Right lobe of liver (tissue), 6 donors: ENCODE measurements around the gene SUPT16H. TPM values are rescaled to one million over a fixed set of nuclear protein-coding genes. Genes with fewer than 3 reads are reported as not detected.
"Not testable (repeated sequence)": the region's sequence is repeated elsewhere in the genome, so short reads cannot be mapped to it uniquely, and the experiment has no call there.

Experiments used
- ATAC-seq, 4 donors: fragments of 200-7000 bp; cut with Tn5 transposase; one replicate each; pipeline ENCODE4 v1.9.1; 2020; ENCODE audit warnings: mild to moderate bottlenecking in 4 of 4, moderate library complexity in 4 of 4
- DNase-seq, 3 donors: peaks; one replicate each; pipeline ENCODE4 v3.0.0-alpha.2; 2020
- H3K27ac ChIP-seq, 3 donors: fragments of 200-600 bp; one replicate each; pipeline ENCODE4 v1.8.0; 2022
- H3K27me3 ChIP-seq, 2 donors: fragments of 200-600 bp; one replicate each; pipeline ENCODE4 v1.8.0; 2022
- H3K36me3 ChIP-seq, 4 donors: fragments of 200-600 bp; sonication (generic) in 1 of 4; one replicate each; pipeline versions ENCODE4 v1.5.1 to v1.8.0; 2017 to 2022; ENCODE audit warnings: control low read depth in 1 of 4
- H3K4me1 ChIP-seq, 4 donors: fragments of 200-600 bp; sonication (generic) in 1 of 4; one replicate each; pipeline versions ENCODE4 v1.5.1 to v1.8.0; 2017 to 2022; ENCODE audit warnings: control low read depth in 1 of 4
- H3K4me3 ChIP-seq, 3 donors: fragments of 200-600 bp; one replicate each; pipeline ENCODE4 v1.8.0; 2022
- H3K9me3 ChIP-seq, 4 donors: fragments of 200-600 bp; sonication (generic) in 1 of 4; one replicate each; pipeline versions ENCODE4 v1.5.1 to v1.8.0; 2017 to 2022; ENCODE audit warnings: control low read depth in 1 of 4
- CTCF ChIP-seq, 4 donors: fragments of 200-600 bp in 3 of 4; fragments of 450-650 bp in 1 of 4; IDR thresholded peaks; one replicate each; pipeline versions ENCODE4 v1.5.1 to v1.8.0; 2016 to 2022; ENCODE audit warnings: antibody characterized with exemption in 4 of 4, mild to moderate bottlenecking in 2 of 4
- POLR2A ChIP-seq: fragments of 450-650 bp; IDR thresholded peaks from one replicate; pipeline ENCODE4 v1.6.1; 2017; ENCODE audit warnings: antibody characterized with exemption, mild to moderate bottlenecking
- WGBS: methylation state at CpG from one replicate; pipeline ENCODE4 v1.1.6; 2018; ENCODE audit warnings: low coverage, low lambda C conversion rate; ENCODE audit not compliant: insufficient coverage; ENCODE audit errors: missing lambda C conversion rate; 5-methylcytosine and 5-hydroxymethylcytosine counted together
- intact Hi-C, 2 donors: fragments of 100-400 bp; cut with DNase I; formaldehyde crosslinking; loops; one replicate each; pipeline versions ENCODE4 v1.11.2 to v1.14.1; 2022
- total RNA-seq, 6 experiments: library from RNA; depleted of rRNA in 2 of 6; stranded (reverse); fragments of >200 nt in 2 of 6; fragmentation: NEBNext Ultra II Directional in 3 of 6; extraction: Animal tissue kit (Norgen Biotek cat#: 25700) in 3 of 6; gene quantifications; one replicate each; pipeline versions ENCODE4 v1.1.0 to v1.2.4, GENCODE V29; 2016 to 2023
- donor health status: DM: no; HTN: yes; CAD: no.
- donor health status: DM: no; HTN: no; CAD: no.
- donor health status: DM: no; HTN: no; CAD: no.
- donor health status: DM: no; HTN: yes; CAD: no.
- donor health status: DM: no; HTN: yes; CAD: no.

SUPT16H gene
- total RNA-seq, 6 experiments from 2014 or later: 13.0 to 28.8 (median 19.5) TPM

DNA sequence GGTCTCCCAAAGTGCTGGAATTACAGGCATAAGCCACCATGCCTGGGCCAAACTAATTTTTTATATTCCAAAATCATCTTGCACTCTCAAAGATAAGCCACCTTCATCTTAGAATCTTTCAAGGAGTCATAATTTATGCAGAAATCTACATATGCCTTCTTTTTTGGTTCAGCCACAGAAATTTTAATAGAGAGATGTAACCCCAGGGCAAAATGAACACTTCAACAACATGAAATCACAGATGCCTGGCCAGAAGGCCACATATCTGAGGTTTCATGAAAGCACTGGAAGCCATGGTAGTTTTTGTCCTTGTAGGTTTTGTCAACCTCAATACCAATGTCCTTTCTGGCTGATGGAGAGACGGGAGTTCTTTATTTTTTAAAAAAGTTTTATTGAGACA is 9.8 kb downstream of the SUPT16H start:
- no peak for DNase-seq
- no peaks in the 10 kb centered on the region for H3K9me3 ChIP-seq
- H3K27me3 ChIP-seq: no peaks in the 10 kb centered on the region
- no peak for TF ChIP-seq POLR2A
- TF ChIP-seq CTCF (IDR thresholded peaks at IDR 0.05): no peak
- 100% methylated on average over 1 of the region's 1 CpG for WGBS
- no peaks in the 10 kb centered on the region for H3K4me1 ChIP-seq
- intact Hi-C loops: no loop called here
- peaks cover 4 to 19% (median 12%) of the 10 kb centered on the region in 4 donors for H3K36me3 ChIP-seq
- no peak overlapping the region for H3K27ac ChIP-seq
- no peak for ATAC-seq
- H3K4me3 ChIP-seq: no peak overlapping the region

DNA sequence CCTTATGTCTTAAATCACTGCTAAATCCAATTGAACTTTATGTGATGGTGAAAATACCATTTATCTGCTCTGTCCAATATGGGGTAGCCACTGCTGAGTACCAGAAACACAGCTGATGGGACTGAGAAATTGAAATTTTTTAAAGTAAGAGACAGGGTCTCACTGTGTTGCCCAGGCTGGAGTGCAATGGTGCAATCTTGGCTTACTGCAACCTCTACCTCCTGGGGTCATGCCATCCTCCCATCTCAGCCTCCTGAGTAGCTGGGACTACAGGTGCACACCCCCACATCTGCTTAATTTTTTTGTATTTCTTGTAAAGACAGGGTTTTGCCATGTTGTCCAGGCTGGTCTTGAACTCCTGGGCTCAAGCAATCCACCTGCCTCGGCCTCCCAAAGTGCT is 11.0 kb downstream of the SUPT16H start:
- ATAC-seq, DNase-seq, intact Hi-C loops, H3K9me3 ChIP-seq, H3K27me3 ChIP-seq, H3K4me3 ChIP-seq, H3K27ac ChIP-seq, H3K4me1 ChIP-seq: not testable (repeated sequence)
- peaks cover 8 to 30% (median 16%) of the 10 kb centered on the region in 4 donors for H3K36me3 ChIP-seq
- WGBS: 88% methylated on average over 1 of the region's 1 CpG

DNA sequence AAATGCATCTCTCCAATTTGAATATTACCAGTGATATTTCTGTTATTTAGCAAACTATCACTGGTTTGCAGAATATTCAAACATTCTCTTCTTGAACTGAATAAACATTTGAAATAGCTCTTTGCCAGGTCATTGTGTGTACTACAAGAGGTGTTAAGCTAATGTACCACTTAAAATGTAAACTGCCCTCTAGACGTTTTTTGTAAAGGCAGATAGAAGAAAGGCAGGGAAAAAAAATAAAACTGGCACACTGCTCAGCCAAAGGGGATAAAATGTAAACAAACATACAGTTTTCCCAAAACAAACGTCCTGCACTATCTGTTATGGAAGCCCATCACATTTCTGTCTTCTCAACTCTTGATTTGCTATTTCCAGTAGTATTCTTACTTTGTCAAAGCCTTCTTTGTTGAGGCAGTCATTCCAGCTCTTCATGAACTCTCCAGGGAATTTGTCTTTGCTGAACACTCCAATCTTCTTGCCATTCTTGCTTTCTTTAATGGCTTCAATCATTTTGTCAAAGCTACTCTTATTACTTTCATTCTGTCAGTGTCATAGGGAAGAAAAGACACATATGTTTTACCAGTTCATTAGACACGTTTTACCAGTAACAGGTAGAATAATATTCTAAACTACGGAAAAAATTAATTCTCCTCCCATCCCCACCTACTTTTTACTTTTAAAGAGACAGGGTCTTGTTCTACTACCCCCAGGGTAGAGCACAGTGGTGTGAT is 13.7 kb downstream of the SUPT16H start:
- Histone ChIP-seq H3K27ac (no peak overlapping the region), H3K27me3 (no peaks in the 10 kb centered on the region), H3K36me3 (peaks cover 6 to 52% (median 21%) of the 10 kb centered on the region in 4 donors), H3K9me3 (no peaks in the 10 kb centered on the region), H3K4me1 (no peaks in the 10 kb centered on the region), H3K4me3 (no peak overlapping the region)
- TF ChIP-seq CTCF (IDR thresholded peaks at IDR 0.05): no peak
- no peak for TF ChIP-seq POLR2A
- 64% methylated on average over 4 of the region's 4 CpGs for WGBS
- no peak for DNase-seq
- intact Hi-C loops: no loop called here
- ATAC-seq: no peak

GRCh38 chr14:21367582-21368144 is 16.2 kb downstream of the SUPT16H start:
- WGBS: 94% methylated on average over 6 of the region's 6 CpGs
- ATAC-seq: no peak
- H3K27me3 ChIP-seq: no peaks in the 10 kb centered on the region
- H3K9me3 ChIP-seq: no peaks in the 10 kb centered on the region
- no peak overlapping the region for H3K27ac ChIP-seq
- intact Hi-C loops: no loop called here
- no peaks in the 10 kb centered on the region for H3K4me1 ChIP-seq
- no peak for DNase-seq
- no peak overlapping the region for H3K4me3 ChIP-seq
- peaks cover 6 to 76% (median 37%) of the 10 kb centered on the region in 4 donors for H3K36me3 ChIP-seq
- TF ChIP-seq POLR2A: no peak
- no peak for TF ChIP-seq CTCF (IDR thresholded peaks at IDR 0.05)

- no peaks in the 10 kb centered on the region for H3K4me1 ChIP-seq
- intact Hi-C loops: no loop called here
- ATAC-seq (no peak), DNase-seq (no peak)
- H3K36me3 ChIP-seq: peaks cover 5 to 95% (median 41%) of the 10 kb centered on the region in 4 donors
- H3K4me3 ChIP-seq: no peak overlapping the region
- H3K27me3 ChIP-seq: no peaks in the 10 kb centered on the region
- TF ChIP-seq POLR2A (no peak), CTCF (IDR thresholded peaks at IDR 0.05) (no peak)
- H3K27ac ChIP-seq: no peak overlapping the region
- WGBS: 91% methylated on average over 4 of the region's 4 CpGs
- H3K9me3 ChIP-seq: no peaks in the 10 kb centered on the region
Observed at GRCh38 chr14:21356511-21356910, 27.3 kb downstream of the SUPT16H start.
